Measurements from ENCODE around the gene TPRA1. TPM values are rescaled to one million over a fixed set of nuclear protein-coding genes. Genes with fewer than 3 reads are reported as not detected.

TPRA1 gene
- total RNA-seq, 1 experiment from 2014 or later = 36.9 TPM

- H3K36me3 ChIP-seq (ENCODE audit: insufficient read depth, low read length) = no peaks in the 10 kb centered on the region
- H3K79me2 ChIP-seq (ENCODE audit: low read length) = peaks cover 58% of the 10 kb centered on the region
- DNase-seq = peak; percentile 73
- no peaks in the 10 kb centered on the region for H3K9me2 ChIP-seq (replicated peaks; ENCODE audit: insufficient read depth, low read length)
- no peaks in the 10 kb centered on the region for H3K9me3 ChIP-seq (ENCODE audit: low read length)
- H3K4me1 ChIP-seq (ENCODE audit: low read length) = peaks cover 40% of the 10 kb centered on the region
- no peak overlapping the region for H2AFZ ChIP-seq (ENCODE audit: low read length)
- peak overlapping the region; percentile 44 for H3K27ac ChIP-seq (ENCODE audit: low read length)
- peak overlapping the region; percentile 79 for H3K4me2 ChIP-seq (ENCODE audit: low read depth, low read length, poor library complexity, severe bottlenecking)
- H4K20me1 ChIP-seq (ENCODE audit: insufficient read depth, low read depth, low read length) = peaks cover 7% of the 10 kb centered on the region; the same call in 1 of the 2 replicates
- H3K4me3 ChIP-seq (ENCODE audit: low read length) = peak overlapping the region; percentile 99
- no peaks in the 10 kb centered on the region for H3K27me3 ChIP-seq (ENCODE audit: low read length)
- peak overlapping the region; percentile 95 for H3K9ac ChIP-seq (ENCODE audit: low read length)
Observed at GRCh38 chr3:127590282-127590592, 296 bp downstream of the TPRA1 start.

- Histone ChIP-seq H3K9me3 (ENCODE audit: low read length) (no peaks in the 10 kb centered on the region), H3K4me3 (ENCODE audit: low read length) (peak overlapping the region; percentile 99), H3K27ac (ENCODE audit: low read length) (peak overlapping the region; percentile 44), H3K4me1 (ENCODE audit: low read length) (peaks cover 37% of the 10 kb centered on the region), H4K20me1 (ENCODE audit: insufficient read depth, low read depth, low read length) (peaks cover 7% of the 10 kb centered on the region; the same call in 1 of the 2 replicates), H3K4me2 (ENCODE audit: low read depth, low read length, poor library complexity, severe bottlenecking) (peak overlapping the region; percentile 79), H2AFZ (ENCODE audit: low read length) (no peak overlapping the region), H3K9ac (ENCODE audit: low read length) (peak overlapping the region; percentile 95), H3K36me3 (ENCODE audit: insufficient read depth, low read length) (no peaks in the 10 kb centered on the region), H3K27me3 (ENCODE audit: low read length) (no peaks in the 10 kb centered on the region), H3K79me2 (ENCODE audit: low read length) (peaks cover 59% of the 10 kb centered on the region), H3K9me2 (replicated peaks; ENCODE audit: insufficient read depth, low read length) (no peaks in the 10 kb centered on the region)
- peak; percentile 61 for DNase-seq
Observed at GRCh38 chr3:127589600-127590281, 792 bp downstream of the TPRA1 start.

GRCh38 chr3:127588806-127589577, 1.5 kb downstream of the TPRA1 start:
- Histone ChIP-seq H3K9me3 (ENCODE audit: low read length) (no peaks in the 10 kb centered on the region), H3K9ac (ENCODE audit: low read length) (peak overlapping the region; percentile 95), H3K4me2 (ENCODE audit: low read depth, low read length, poor library complexity, severe bottlenecking) (peak overlapping the region; percentile 79), H4K20me1 (ENCODE audit: insufficient read depth, low read depth, low read length) (peaks cover 7% of the 10 kb centered on the region; the same call in 1 of the 2 replicates), H3K4me1 (ENCODE audit: low read length) (peaks cover 34% of the 10 kb centered on the region), H3K9me2 (replicated peaks; ENCODE audit: insufficient read depth, low read length) (no peaks in the 10 kb centered on the region), H3K27ac (ENCODE audit: low read length) (peak overlapping the region; percentile 44; the same call in 1 of the 2 replicates), H3K4me3 (ENCODE audit: low read length) (peak overlapping the region; percentile 99), H3K79me2 (ENCODE audit: low read length) (peaks cover 62% of the 10 kb centered on the region), H2AFZ (ENCODE audit: low read length) (no peak overlapping the region), H3K36me3 (ENCODE audit: insufficient read depth, low read length) (no peaks in the 10 kb centered on the region), H3K27me3 (ENCODE audit: low read length) (no peaks in the 10 kb centered on the region)
- DNase-seq = peak; percentile 62

GRCh38 chr3:127587876-127588275, 2.7 kb downstream of the TPRA1 start:
- no peak overlapping the region for H3K9ac ChIP-seq (ENCODE audit: low read length)

GRCh38 chr3:127585813-127586413, 4.6 kb downstream of the TPRA1 start:
- no peak overlapping the region for H3K4me3 ChIP-seq (ENCODE audit: low read length)
- H3K9me2 ChIP-seq (replicated peaks; ENCODE audit: insufficient read depth, low read length) = no peaks in the 10 kb centered on the region
- H3K9me3 ChIP-seq (ENCODE audit: low read length) = no peaks in the 10 kb centered on the region
- no peak for DNase-seq
- no peak overlapping the region for H2AFZ ChIP-seq (ENCODE audit: low read length)
- peaks cover 7% of the 10 kb centered on the region; the same call in 1 of the 2 replicates for H4K20me1 ChIP-seq (ENCODE audit: insufficient read depth, low read depth, low read length)
- H3K9ac ChIP-seq (ENCODE audit: low read length) = no peak overlapping the region
- H3K27ac ChIP-seq (ENCODE audit: low read length) = no peak overlapping the region
- H3K4me2 ChIP-seq (ENCODE audit: low read depth, low read length, poor library complexity, severe bottlenecking) = no peak overlapping the region
- H3K79me2 ChIP-seq (ENCODE audit: low read length) = peaks cover 62% of the 10 kb centered on the region
- no peaks in the 10 kb centered on the region for H3K27me3 ChIP-seq (ENCODE audit: low read length)
- no peaks in the 10 kb centered on the region for H3K36me3 ChIP-seq (ENCODE audit: insufficient read depth, low read length)
- H3K4me1 ChIP-seq (ENCODE audit: low read length) = peaks cover 16% of the 10 kb centered on the region

More at GRCh38 chr3:127587876-127588275, 2.7 kb downstream of the TPRA1 start:
- H3K4me2 ChIP-seq (ENCODE audit: low read depth, low read length, poor library complexity, severe bottlenecking) = no peak overlapping the region
- H4K20me1 ChIP-seq (ENCODE audit: insufficient read depth, low read depth, low read length) = peaks cover 7% of the 10 kb centered on the region; the same call in 1 of the 2 replicates
- H2AFZ ChIP-seq (ENCODE audit: low read length) = no peak overlapping the region
- peaks cover 30% of the 10 kb centered on the region for H3K4me1 ChIP-seq (ENCODE audit: low read length)
- no peaks in the 10 kb centered on the region for H3K9me3 ChIP-seq (ENCODE audit: low read length)
- no peaks in the 10 kb centered on the region for H3K9me2 ChIP-seq (replicated peaks; ENCODE audit: insufficient read depth, low read length)
- peaks cover 62% of the 10 kb centered on the region for H3K79me2 ChIP-seq (ENCODE audit: low read length)
- DNase-seq = no peak
- H3K27ac ChIP-seq (ENCODE audit: low read length) = no peak overlapping the region
- no peaks in the 10 kb centered on the region for H3K27me3 ChIP-seq (ENCODE audit: low read length)
- no peak overlapping the region for H3K4me3 ChIP-seq (ENCODE audit: low read length)
- H3K36me3 ChIP-seq (ENCODE audit: insufficient read depth, low read length) = no peaks in the 10 kb centered on the region

GRCh38 chr3:127585163-127585812, 5.2 kb downstream of the TPRA1 start:
- H3K4me2 ChIP-seq (ENCODE audit: low read depth, low read length, poor library complexity, severe bottlenecking) = no peak overlapping the region
- no peaks in the 10 kb centered on the region for H3K27me3 ChIP-seq (ENCODE audit: low read length)
- H3K4me3 ChIP-seq (ENCODE audit: low read length) = no peak overlapping the region
- no peak overlapping the region for H3K9ac ChIP-seq (ENCODE audit: low read length)
- peaks cover 7% of the 10 kb centered on the region; the same call in 1 of the 2 replicates for H4K20me1 ChIP-seq (ENCODE audit: insufficient read depth, low read depth, low read length)
- H3K27ac ChIP-seq (ENCODE audit: low read length) = no peak overlapping the region
- H3K9me3 ChIP-seq (ENCODE audit: low read length) = no peaks in the 10 kb centered on the region
- no peak overlapping the region for H2AFZ ChIP-seq (ENCODE audit: low read length)
- peaks cover 16% of the 10 kb centered on the region for H3K4me1 ChIP-seq (ENCODE audit: low read length)
- peaks cover 68% of the 10 kb centered on the region for H3K79me2 ChIP-seq (ENCODE audit: low read length)
- DNase-seq = no peak
- H3K36me3 ChIP-seq (ENCODE audit: insufficient read depth, low read length) = no peaks in the 10 kb centered on the region
- no peaks in the 10 kb centered on the region for H3K9me2 ChIP-seq (replicated peaks; ENCODE audit: insufficient read depth, low read length)

- Histone ChIP-seq H3K79me2 (ENCODE audit: low read length) (peaks cover 64% of the 10 kb centered on the region), H3K9ac (ENCODE audit: low read length) (no peak overlapping the region), H3K4me3 (ENCODE audit: low read length) (no peak overlapping the region), H3K9me3 (ENCODE audit: low read length) (no peaks in the 10 kb centered on the region), H3K4me2 (ENCODE audit: low read depth, low read length, poor library complexity, severe bottlenecking) (no peak overlapping the region), H3K9me2 (replicated peaks; ENCODE audit: insufficient read depth, low read length) (no peaks in the 10 kb centered on the region), H3K27me3 (ENCODE audit: low read length) (no peaks in the 10 kb centered on the region), H2AFZ (ENCODE audit: low read length) (no peak overlapping the region), H4K20me1 (ENCODE audit: insufficient read depth, low read depth, low read length) (peaks cover 5% of the 10 kb centered on the region; the same call in 1 of the 2 replicates), H3K4me1 (ENCODE audit: low read length) (peaks cover 15% of the 10 kb centered on the region), H3K36me3 (ENCODE audit: insufficient read depth, low read length) (no peaks in the 10 kb centered on the region), H3K27ac (ENCODE audit: low read length) (no peak overlapping the region)
- no peak for DNase-seq
Observed at GRCh38 chr3:127584734-127585133, 5.8 kb downstream of the TPRA1 start.
